Head of caudate nucleus (tissue), 42 donors: Measurements from ENCODE around the gene SLAMF9.

ENCODE experiments used
- DNase-seq, 42 donors: peaks; one replicate each; pipeline versions ENCODE4 v3.0.0 to v3.0.0-alpha.2; 2020 to 2021; ENCODE audit warnings: mixed read lengths in 7 of 42
- intact Hi-C: fragments of 100-400 bp; cut with DNase I; formaldehyde crosslinking; loops from one replicate; pipeline ENCODE4 v1.15.0; 2022

The SLAMF9 gene

DNA sequence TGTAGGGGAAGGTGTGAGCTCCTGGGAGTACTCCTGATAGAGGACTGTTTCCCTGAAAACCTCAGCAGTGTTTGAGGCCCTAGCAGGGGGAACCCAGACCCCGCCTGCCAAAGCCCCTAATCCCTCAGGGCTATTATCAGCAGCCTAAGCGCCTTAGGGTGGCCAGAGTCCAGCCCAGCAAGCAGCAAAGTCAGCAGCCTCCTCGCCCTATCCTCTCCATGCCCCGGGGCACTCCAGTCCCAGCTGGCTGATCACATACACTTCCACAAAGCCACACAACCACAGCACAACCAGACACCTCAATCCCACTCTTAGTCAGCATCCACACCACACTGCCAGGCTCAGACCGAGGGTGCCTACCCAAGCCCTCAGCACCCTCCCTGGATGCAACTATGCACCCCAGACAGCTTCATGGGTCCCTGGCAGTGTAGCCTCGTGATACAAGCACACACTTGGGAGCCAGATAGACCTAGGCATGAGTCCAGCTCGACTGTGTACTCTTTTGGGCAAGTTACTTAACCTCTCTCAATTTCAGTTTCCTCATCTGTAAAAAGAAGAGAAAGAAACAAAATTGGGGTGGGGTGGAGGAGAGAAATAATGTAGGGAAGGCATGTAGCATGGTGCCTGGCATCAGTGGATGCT lies 15.7 kb downstream of the SLAMF9 start:
- no peak for DNase-seq
- intact Hi-C loops: no loop called here

DNA sequence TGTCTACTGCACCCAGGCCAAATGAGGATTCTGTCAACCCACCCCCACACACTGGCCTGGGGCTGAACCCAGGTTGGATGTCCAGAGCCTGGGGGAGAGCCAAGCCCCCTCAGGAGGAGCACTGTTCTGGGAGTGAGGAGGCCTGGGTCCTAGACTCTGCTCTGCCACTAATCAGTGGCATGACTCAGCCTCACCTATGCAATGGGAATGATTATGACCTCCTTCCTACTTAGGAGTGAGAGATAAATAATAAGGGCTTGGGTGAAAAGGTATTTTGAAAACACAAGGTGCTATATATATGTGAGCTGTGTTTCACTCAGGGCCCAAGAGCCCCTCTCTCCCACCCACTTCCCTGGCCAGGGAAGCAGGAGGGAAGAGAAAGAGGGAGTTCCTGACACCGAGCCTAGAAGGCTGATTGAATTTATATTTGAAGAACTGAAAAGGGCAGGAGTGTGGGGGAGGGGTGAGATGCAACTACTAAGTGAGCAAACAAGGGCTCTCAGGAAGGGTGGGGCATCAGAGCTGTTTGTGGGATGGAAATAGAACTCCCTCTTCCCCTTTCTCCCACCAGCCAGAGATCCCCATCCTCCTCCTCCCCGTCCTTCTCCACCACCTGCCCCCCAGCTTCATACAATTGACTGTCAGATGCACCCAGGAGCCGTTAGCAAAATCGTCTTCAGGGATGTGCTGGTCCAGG lies 16.8 kb downstream of the SLAMF9 start:
- intact Hi-C loops: loop anchor here (2.0 kb wide), 1 partner anchor 70 kb away; no protein-coding TSS in a partner anchor

DNA sequence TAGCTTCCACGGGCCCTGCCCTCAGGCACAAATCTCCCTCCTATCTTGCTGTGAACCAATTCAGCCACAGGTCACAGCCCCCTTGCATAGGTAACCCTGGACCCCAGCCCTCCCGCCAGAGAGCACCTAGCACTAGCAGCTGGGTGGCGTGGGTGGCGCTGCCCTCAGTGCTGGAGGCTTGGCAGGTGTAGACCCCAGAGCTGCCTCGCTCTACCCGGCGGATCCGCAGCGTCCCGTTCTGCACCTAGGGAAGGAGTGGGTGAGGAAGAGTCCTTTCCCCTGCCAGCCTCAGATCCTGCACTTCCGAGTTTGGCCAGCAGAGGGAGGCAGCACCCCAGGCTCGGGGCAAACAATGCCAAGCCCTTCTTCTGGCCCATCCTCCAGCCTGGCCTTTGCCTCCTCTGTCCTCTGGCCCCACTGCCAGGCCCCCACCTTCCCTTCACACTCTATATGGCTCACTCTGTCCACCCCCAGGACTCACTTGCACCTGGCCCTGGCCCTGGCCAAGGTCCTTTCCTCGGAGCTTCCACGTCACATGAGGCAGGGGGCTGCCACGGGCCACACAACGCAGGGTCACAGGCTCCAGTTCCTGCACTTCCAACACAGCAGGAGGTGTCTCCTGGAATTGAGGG lies 17.6 kb downstream of the SLAMF9 start:
- peak in 39 of 42 donors; percentile 27 to 86 (median 62) for DNase-seq
- intact Hi-C loops: loop anchor here (2.0 kb wide), 1 partner anchor 70 kb away; no protein-coding TSS in a partner anchor

More for the DNA sequence above, 16.8 kb downstream of the SLAMF9 start:
- no peak for DNase-seq

DNA sequence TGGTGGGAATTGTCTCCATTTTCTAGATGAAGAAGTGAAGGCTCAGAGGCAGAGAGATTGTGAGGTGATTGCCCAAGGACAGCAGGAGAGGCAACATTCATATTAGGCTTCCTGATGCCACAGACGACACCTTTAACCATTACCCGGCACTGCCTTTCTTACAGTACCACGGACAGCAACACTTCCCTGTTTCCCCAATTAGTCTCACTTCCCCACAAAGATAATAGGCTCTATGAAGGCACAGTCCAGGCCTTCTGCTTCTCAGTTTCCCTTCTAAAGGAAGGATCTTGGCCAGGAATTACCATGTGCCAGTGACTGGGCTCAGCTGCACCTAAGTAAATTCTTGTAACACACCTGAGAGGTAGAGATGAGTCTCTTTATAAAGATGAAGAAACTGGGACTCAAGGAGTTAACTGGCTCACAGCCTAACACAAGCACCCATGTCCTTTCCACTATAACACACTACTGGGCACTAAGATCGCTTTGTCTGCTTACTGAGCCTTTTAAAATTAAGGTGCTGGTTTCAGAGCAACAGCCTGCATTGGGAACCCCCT lies 18.2 kb downstream of the SLAMF9 start:
- intact Hi-C loops: loop anchor here (2.0 kb wide), 1 partner anchor 71 kb away; no protein-coding TSS in a partner anchor

DNA sequence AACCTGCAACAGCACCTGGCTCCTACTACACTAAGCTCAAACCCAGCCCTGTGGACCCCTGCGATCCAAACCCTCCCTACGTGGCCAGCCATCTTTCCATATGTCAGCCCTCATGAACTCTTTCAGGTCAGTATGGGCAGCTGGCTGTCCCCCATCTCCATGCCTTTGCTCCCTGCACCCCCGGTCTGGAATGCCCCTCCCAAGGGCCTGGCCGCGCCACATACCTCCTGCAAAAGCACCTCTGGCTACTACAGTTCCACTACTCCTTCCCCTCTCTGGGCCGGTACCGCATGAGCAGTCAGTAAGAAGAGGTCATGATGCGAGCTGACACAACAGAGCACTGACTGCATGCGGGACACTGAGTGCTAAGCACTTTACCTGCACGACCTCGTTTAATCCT lies 18.7 kb downstream of the SLAMF9 start:
- no peak for DNase-seq
- intact Hi-C loops: no loop called here

More for the DNA sequence above, 18.2 kb downstream of the SLAMF9 start:
- no peak for DNase-seq

DNA sequence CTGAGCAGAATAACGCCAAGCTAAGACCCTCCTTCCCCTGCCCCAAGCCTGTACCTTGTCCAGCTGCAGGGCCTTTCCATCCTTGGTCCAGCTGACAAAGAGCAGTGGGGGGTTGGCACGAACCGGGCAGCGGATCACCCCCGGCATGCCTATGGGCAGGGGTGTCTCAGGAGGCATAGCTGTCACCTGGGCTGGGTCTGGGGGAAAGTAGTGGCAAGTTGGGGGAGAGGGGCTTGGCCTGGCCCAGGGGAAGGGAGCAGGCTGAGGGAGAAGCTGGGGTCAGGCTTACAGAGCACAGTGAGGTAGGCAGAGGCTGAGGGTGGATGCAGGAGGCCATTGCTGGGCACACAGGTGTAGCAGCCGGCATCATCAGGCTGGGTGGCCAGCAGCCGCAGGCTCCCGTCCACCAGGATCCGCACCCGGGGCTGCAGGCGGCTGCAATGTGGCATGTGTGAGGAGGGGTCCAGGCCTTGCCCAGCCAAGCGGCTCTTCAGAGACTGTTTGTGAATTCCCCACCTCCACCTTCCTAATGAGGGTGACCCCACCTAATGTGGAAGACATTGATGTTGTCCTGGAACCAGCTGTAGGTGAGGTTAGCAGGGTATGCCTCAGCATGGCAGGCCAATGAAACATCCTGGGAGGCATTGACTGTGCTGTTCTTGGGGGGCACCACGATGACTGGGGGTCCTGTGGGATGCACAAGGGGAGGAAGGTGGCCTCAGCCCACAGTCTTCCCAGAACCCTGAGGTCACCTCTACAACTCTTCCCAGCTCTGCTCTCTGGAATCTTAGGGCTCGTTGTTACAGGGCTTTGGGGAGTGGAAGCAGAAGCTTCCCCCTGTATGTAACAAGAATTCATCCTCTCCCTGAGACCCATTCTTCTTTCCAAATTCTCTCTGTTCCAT lies 19.6 kb downstream of the SLAMF9 start:
- no peak for DNase-seq
- intact Hi-C loops: no loop called here

DNA sequence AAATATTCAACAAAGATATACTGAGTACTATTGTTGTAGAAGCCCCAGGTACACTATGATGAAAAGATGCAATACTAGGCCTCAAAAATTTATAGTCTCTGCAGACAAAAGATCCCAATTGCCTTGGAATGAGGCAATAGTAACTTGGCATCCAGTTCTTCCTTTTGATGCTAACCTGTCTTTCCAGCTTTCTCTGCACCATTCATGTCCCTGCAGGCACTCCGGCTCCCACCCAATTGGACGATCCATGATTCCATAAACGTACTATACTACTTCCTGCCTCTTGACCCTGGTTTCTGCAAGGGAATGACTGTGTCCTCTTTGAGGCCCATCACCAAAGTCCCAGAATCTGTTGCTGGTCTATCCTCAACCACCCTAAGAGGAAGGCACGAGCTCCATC lies 20.7 kb downstream of the SLAMF9 start:
- intact Hi-C loops: no loop called here
- DNase-seq: no peak

DNA sequence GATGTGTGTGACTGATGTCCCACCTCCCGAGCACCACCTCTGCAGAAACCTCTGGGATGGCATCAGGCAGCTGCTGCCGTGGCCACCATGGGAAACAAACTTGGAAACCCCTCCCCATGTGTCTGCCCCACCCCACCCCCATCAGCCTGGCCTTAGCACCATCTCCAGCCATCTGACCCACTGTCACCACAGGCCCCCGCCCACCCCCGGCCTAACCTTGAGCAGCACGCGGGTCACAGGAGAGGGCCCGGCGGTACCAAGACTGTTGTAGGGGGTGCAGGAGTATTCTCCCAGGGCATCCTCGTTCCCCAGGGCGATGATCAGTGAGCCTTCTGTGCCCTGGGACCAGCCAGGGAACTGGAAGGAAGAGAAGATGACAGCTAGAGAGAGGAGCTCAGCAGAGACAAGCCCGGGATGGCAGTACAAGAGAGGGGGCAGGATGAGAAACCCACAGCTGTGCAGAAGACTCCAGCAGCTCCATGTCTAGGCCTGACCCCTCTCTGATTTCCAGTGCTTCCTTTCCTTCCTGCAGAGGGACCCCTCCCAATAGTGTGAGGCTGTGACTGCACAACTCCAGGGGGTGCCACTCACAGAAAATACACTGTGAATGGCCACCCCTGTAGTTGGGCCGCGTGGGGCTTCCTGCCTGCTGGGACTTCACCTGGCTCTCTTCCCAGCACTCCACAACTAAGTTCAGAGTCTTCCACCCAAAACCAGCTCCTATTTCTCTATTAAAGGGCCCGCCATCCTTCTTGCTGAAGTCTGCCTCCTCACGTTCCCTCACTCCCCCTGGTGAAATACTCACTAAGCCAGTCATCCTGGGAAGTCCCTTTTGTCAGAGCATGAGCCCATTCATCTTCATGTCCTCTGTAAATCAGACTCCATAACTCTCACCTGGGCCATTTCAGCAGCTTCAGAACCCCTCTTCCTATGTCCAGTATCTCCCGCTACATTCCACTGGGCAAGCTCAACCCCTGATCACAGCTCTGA lies 21.4 kb downstream of the SLAMF9 start:
- DNase-seq: no peak
- intact Hi-C loops: no loop called here

DNA sequence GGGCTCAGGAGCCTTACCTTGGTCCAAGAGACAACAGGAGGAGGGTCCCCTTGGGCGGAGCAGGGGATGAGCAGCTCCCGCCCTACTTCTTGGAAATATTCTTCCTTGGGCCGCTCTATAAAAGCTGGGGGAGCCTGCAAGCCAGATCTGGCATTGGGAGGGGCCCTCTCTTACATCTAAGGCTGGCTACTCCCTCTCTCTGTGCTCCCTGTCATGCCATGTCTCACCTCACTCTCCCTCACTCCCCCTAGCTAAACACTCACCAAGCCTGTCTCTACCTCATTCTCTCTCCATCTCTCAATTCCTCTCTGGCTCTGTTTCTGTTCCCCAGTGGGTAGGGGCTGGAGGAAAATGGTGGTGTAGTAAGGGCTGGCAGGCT lies 22.3 kb downstream of the SLAMF9 start:
- DNase-seq: no peak
- intact Hi-C loops: no loop called here

DNA sequence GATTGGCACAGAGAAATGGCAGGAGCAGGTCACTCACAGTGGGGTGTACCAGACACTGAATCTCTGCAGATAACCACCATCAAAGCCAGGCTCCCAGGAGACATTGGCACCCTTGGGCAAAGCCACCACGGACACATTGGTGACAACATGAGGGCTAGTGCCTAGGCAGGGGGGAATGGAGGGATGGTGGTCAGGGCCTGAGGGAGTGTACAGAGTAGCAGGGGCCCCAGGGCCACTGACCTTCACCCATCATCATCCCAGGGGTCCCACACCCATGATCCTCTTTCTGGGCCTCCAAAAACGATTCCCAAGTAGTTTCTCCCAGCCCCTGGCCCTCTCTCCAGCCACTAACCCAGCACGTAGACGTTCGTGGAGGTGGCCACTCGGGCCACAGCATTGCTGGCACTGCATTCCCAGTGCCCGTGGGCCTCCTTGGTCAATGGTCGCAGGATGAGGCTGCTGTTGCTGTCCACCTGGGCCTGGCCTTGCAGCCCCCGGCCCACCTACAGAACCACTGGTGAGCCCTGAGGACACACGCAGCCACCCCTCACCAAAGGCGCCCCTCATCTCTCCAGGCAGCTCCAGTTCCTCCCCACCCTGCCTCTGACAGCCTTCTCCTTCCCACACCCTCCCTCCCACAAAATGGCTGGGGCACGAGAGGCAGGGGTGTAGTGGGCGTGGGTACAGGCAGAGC lies 22.8 kb downstream of the SLAMF9 start:
- no peak for DNase-seq
- intact Hi-C loops: no loop called here

DNA sequence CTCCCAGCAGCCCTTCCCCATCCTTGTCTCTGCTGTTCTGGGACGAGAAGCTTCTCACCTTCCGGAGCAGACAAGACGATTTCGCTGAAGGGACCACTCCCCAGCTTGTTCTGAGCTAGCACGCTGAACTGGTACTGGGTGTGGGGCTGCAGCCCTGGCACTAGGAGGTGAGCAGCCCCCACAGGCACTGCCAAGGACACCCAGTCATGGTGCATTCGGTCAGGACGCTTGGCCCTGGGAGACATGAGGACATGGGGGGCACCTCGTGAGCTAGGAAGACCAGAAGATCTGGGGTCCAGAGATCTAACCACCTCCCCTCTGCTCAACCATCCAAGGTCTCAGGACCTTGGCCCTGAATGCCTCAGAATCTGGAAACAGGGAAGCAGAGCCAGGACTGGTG lies 23.4 kb downstream of the SLAMF9 start:
- DNase-seq: no peak
- intact Hi-C loops: no loop called here

DNA sequence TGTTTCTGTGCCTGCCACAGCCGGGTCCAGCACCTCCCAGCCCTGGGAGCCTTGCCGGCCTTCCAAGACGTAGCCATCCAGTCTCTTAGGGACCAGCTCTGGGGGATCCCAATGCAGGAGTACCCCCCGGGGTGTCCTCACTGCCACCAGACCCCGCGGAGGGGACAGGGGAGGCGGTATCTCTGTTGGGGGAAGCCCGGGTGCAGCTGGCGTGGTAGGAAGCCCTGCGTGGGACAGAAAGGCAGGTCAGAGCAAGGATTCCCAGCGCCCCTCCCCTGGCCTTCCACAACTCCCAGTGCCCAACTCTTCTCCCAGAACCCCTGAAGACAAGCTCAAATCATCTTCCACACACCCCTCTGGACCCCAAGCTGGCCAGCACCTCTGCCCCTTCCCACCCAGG lies 23.8 kb downstream of the SLAMF9 start:
- intact Hi-C loops: no loop called here
- no peak for DNase-seq

DNA sequence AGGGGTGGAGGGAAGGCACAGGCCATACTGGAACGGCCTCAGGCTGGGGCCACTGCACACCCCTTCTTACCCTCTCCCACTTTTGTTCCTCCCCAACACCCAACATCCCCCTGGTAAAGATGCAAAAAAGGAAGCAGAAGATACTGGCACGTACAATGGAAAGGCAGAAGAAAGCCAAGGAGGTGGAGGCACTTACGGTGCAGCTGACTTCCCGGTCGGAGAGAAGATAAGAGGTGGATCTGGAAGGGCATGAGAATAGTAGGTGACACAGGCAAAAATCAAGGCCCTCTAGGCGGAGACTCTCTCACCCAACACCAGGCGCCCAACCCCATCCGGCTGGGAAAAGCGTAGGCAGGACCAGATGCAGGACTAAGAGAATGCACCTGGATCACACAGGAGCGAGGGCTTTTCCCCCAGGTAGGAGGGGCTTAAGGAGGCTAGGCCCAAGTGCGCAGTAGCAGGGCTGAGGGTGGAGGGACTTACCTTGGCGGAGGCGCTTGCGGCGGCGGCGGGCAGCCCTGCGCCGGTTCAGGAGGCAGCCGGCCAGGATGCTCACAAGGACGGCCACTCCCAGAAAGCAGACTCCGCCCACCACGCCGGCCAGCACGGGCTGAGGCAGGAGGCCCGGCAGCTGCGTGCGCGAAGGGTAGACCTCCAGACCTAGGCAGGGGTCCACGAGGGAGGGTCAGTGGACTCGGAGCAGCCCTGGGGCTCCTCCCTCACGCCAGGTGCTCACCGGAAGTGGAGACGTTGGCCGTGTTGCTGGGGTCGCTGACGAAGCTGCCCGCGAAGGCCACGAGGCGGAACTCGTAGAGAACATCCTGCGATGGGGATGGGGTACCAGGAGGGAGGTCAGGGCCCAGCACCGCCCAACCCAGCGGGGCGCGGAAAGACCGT lies 24.6 kb downstream of the SLAMF9 start:
- intact Hi-C loops: no loop called here
- no peak for DNase-seq

DNA sequence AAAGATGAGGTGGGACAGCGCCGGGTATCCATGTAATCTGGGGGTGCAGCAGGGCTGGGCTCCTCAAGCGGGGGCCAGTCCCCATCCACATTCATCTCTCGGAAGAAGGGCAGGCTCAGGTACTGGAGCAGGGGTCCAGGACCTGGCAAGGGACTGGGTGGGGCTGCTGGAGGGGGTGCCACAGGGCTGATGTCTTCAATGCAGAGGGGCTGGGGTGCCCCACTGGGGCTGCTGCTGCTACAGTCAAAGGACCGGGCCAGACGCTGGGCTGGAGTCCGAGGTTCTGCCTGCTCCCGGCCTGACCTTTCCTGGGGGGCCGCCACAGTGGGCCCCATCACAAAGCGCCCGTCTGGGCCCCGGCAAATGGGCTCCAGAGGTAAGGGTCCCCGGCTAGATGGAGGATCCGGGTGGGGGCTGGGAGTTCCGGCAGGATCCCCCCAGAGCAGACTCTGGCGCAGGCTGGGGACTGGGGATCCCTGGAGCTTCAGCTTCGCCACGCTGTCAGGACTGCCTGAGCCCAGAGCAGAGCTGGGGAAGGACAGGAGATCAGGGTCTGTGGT lies 25.5 kb downstream of the SLAMF9 start:
- intact Hi-C loops: no loop called here
- DNase-seq: no peak

DNA sequence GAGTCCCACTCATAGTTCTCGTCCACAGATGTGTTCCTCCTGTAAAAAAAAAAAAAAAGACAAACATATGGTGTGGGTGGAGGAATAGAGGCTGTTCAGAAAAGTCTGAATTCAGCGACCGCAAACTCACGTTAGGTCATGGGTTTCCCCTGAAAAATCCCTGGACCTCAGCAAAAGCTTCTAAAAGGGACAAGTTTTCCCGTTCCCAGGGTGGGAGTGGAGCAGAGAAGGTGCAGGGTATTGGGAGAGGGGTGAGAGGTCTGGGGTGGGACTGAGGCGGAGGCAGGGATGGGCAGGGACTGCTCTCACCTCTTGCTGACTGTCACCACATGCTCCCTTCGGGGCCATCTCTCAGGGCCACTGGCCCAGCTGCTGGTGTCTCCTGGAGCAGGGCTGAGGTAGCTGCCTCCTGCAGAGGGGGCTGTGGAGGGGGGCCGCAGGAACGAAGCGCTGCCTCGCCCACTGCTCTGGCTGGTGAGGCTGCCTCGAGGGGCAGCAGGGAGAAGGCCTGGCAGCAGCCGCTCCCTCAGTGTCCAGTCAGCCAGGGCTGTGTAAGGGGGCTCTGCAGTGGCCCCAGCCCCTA lies 26.1 kb downstream of the SLAMF9 start:
- intact Hi-C loops: no loop called here

More for the DNA sequence above, 26.1 kb downstream of the SLAMF9 start:
- DNase-seq: no peak
